ENCODE results near the gene NDUFB8.

NDUFB8 gene

GRCh38 chr10:100504096-100504495, 25.6 kb downstream of the NDUFB8 start:
- Histone ChIP-seq H3K4me1 (ENCODE audit: control extremely low read depth in 1 of 4, control insufficient read depth in 4 of 4, insufficient read depth in 4 of 4, low read length in 3 of 4) (peaks cover 0 to 3% (median 0%) of the 10 kb centered on the region in 4 experiments), H3K27ac (ENCODE audit: insufficient read depth in 1 of 2, low read depth in 1 of 2, low read length in 2 of 2, poor library complexity in 1 of 2, severe bottlenecking in 2 of 2) (no peak overlapping the region), H3K27me3 (replicated peaks in 2 of 5; ENCODE audit: control insufficient read depth in 4 of 5, insufficient read depth in 5 of 5, low read length in 4 of 5) (no peaks in the 10 kb centered on the region), H3K4me3 (ENCODE audit: control insufficient read depth in 1 of 7, extremely low read depth in 1 of 7, insufficient read depth in 4 of 7, low read depth in 2 of 7, low read length in 6 of 7) (no peak overlapping the region), H3K36me3 (ENCODE audit: control insufficient read depth in 4 of 4, insufficient read depth in 4 of 4, low read length in 3 of 4) (peaks cover 6 to 68% (median 25%) of the 10 kb centered on the region in 4 experiments), H3K9me3 (ENCODE audit: control extremely low read depth in 1 of 5, control insufficient read depth in 4 of 5, insufficient read depth in 2 of 5, low read depth in 1 of 5, low read length in 4 of 5) (no peaks in the 10 kb centered on the region)
- 87% methylated on average over 3 of the region's 5 CpGs for WGBS (ENCODE audit: insufficient coverage)
- peak in 2 of 3 donors; percentile 16 to 27 for DNase-seq
- POLR2A ChIA-PET: no interaction called here
- CTCF ChIA-PET: interaction anchor here (1.1 to 13.3 kb wide), 4 partner anchors 14 to 165 kb away, joined by 3 to 110 read pairs (median 37); no protein-coding TSS in a partner anchor

- H3K4me1 ChIP-seq (ENCODE audit: control extremely low read depth in 1 of 4, control insufficient read depth in 4 of 4, insufficient read depth in 4 of 4, low read length in 3 of 4): no peaks in the 10 kb centered on the region
- no peak overlapping the region for H3K27ac ChIP-seq (ENCODE audit: insufficient read depth in 1 of 2, low read depth in 1 of 2, low read length in 2 of 2, poor library complexity in 1 of 2, severe bottlenecking in 2 of 2)
- ChIA-PET POLR2A (no interaction called here), CTCF (interaction anchor here (13.3 kb wide), 1 partner anchor 164 kb away, joined by 110 read pairs; no protein-coding TSS in a partner anchor)
- DNase-seq: no peak
- H3K27me3 ChIP-seq (replicated peaks in 2 of 5; ENCODE audit: control insufficient read depth in 4 of 5, insufficient read depth in 5 of 5, low read length in 4 of 5): no peaks in the 10 kb centered on the region
- H3K9me3 ChIP-seq (ENCODE audit: control extremely low read depth in 1 of 5, control insufficient read depth in 4 of 5, insufficient read depth in 2 of 5, low read depth in 1 of 5, low read length in 4 of 5): no peaks in the 10 kb centered on the region
- no peak overlapping the region for H3K4me3 ChIP-seq (ENCODE audit: control insufficient read depth in 1 of 7, extremely low read depth in 1 of 7, insufficient read depth in 4 of 7, low read depth in 2 of 7, low read length in 6 of 7)
- 100% methylated on average over 1 of the region's 1 CpG for WGBS (ENCODE audit: insufficient coverage)
- peaks cover 6 to 73% (median 26%) of the 10 kb centered on the region in 4 experiments for H3K36me3 ChIP-seq (ENCODE audit: control insufficient read depth in 4 of 4, insufficient read depth in 4 of 4, low read length in 3 of 4)
Measured at GRCh38 chr10:100502926-100503494, 26.7 kb downstream of the NDUFB8 start.

DNA sequence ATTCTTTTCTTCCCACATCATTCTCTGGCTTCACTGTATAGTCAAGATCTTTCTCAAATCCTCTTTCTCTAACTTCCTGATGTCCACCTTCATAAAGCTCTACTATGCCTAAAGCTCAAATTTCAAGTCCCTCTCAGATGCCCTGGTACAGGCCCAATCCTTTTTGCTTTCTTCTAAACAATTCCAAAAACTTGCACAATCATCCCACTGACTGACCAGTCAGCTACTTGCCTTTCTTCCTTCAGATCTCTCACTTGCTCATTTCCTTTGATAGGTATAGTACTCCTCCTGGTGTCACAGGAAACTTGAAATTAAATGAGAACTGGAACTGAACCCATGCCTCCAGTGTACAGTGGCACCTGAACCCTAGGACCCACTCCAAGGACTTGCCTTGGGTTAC, 28.2 kb downstream of the NDUFB8 start:
- Histone ChIP-seq H3K27me3 (replicated peaks in 2 of 5; ENCODE audit: control insufficient read depth in 4 of 5, insufficient read depth in 5 of 5, low read length in 4 of 5) (no peaks in the 10 kb centered on the region), H3K9me3 (ENCODE audit: control extremely low read depth in 1 of 5, control insufficient read depth in 4 of 5, insufficient read depth in 2 of 5, low read depth in 1 of 5, low read length in 4 of 5) (no peaks in the 10 kb centered on the region), H3K4me1 (ENCODE audit: control extremely low read depth in 1 of 4, control insufficient read depth in 4 of 4, insufficient read depth in 4 of 4, low read length in 3 of 4) (no peaks in the 10 kb centered on the region), H3K4me3 (ENCODE audit: control insufficient read depth in 1 of 7, extremely low read depth in 1 of 7, insufficient read depth in 4 of 7, low read depth in 2 of 7, low read length in 6 of 7) (no peak overlapping the region), H3K36me3 (ENCODE audit: control insufficient read depth in 4 of 4, insufficient read depth in 4 of 4, low read length in 3 of 4) (peaks cover 11 to 72% (median 28%) of the 10 kb centered on the region in 4 experiments), H3K27ac (ENCODE audit: insufficient read depth in 1 of 2, low read depth in 1 of 2, low read length in 2 of 2, poor library complexity in 1 of 2, severe bottlenecking in 2 of 2) (no peak overlapping the region)
- ChIA-PET POLR2A (no interaction called here), CTCF (interaction anchor here (0.8 to 9.3 kb wide), 2 partner anchors 17 kb away, joined by 4 to 75 read pairs; no protein-coding TSS in a partner anchor)
- no peak for DNase-seq

- ChIA-PET POLR2A (no interaction called here), CTCF (interaction anchor here (9.3 kb wide), 1 partner anchor 14 kb away, joined by 75 read pairs; no protein-coding TSS in a partner anchor)
- H3K4me3 ChIP-seq (ENCODE audit: control insufficient read depth in 1 of 7, extremely low read depth in 1 of 7, insufficient read depth in 4 of 7, low read depth in 2 of 7, low read length in 6 of 7): no peak overlapping the region
- peaks cover 10 to 77% (median 27%) of the 10 kb centered on the region in 4 experiments for H3K36me3 ChIP-seq (ENCODE audit: control insufficient read depth in 4 of 4, insufficient read depth in 4 of 4, low read length in 3 of 4)
- H3K9me3 ChIP-seq (ENCODE audit: control extremely low read depth in 1 of 5, control insufficient read depth in 4 of 5, insufficient read depth in 2 of 5, low read depth in 1 of 5, low read length in 4 of 5): no peaks in the 10 kb centered on the region
- no peaks in the 10 kb centered on the region for H3K27me3 ChIP-seq (replicated peaks in 2 of 5; ENCODE audit: control insufficient read depth in 4 of 5, insufficient read depth in 5 of 5, low read length in 4 of 5)
- 100% methylated on average over 3 of the region's 4 CpGs for WGBS (ENCODE audit: insufficient coverage)
- no peak for DNase-seq
- H3K27ac ChIP-seq (ENCODE audit: insufficient read depth in 1 of 2, low read depth in 1 of 2, low read length in 2 of 2, poor library complexity in 1 of 2, severe bottlenecking in 2 of 2): no peak overlapping the region
- no peaks in the 10 kb centered on the region for H3K4me1 ChIP-seq (ENCODE audit: control extremely low read depth in 1 of 4, control insufficient read depth in 4 of 4, insufficient read depth in 4 of 4, low read length in 3 of 4)
Measured at GRCh38 chr10:100498059-100498458, 31.6 kb downstream of the NDUFB8 start.

DNA sequence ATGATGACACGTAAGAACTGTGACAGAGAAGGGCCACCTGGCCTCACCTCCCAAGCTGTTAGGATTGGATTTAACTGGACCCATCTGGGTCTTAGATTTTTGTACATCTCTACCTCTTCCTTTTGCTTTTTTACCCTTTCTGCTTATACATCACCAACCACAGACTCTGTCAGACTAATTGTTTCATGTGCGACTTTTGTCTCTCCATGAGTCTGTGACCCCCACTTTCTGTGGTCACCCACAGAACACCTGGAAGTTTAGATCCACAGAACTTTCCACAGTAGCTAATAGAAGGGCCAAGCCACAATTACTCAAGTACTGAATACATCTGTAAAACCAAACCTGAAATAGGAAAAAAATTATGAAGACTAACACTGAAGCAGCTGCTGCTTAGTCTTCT, 33.1 kb downstream of the NDUFB8 start:
- POLR2A ChIA-PET: no interaction called here
- DNase-seq: no peak
- Histone ChIP-seq H3K4me1 (ENCODE audit: control extremely low read depth in 1 of 4, control insufficient read depth in 4 of 4, insufficient read depth in 4 of 4, low read length in 3 of 4) (no peaks in the 10 kb centered on the region), H3K36me3 (ENCODE audit: control insufficient read depth in 4 of 4, insufficient read depth in 4 of 4, low read length in 3 of 4) (peaks cover 12 to 69% (median 27%) of the 10 kb centered on the region in 4 experiments), H3K9me3 (ENCODE audit: control extremely low read depth in 1 of 5, control insufficient read depth in 4 of 5, insufficient read depth in 2 of 5, low read depth in 1 of 5, low read length in 4 of 5) (no peaks in the 10 kb centered on the region), H3K4me3 (ENCODE audit: control insufficient read depth in 1 of 7, extremely low read depth in 1 of 7, insufficient read depth in 4 of 7, low read depth in 2 of 7, low read length in 6 of 7) (no peak overlapping the region), H3K27ac (ENCODE audit: insufficient read depth in 1 of 2, low read depth in 1 of 2, low read length in 2 of 2, poor library complexity in 1 of 2, severe bottlenecking in 2 of 2) (no peak overlapping the region), H3K27me3 (replicated peaks in 2 of 5; ENCODE audit: control insufficient read depth in 4 of 5, insufficient read depth in 5 of 5, low read length in 4 of 5) (no peaks in the 10 kb centered on the region)
- CTCF ChIA-PET: interaction anchor here (0.9 to 9.3 kb wide), 5 partner anchors 12 to 158 kb away, joined by 3 to 75 read pairs (median 15); partner anchors contain the start of gene SEC31B
- WGBS (ENCODE audit: insufficient coverage): 100% methylated on average over 1 of the region's 2 CpGs

GRCh38 chr10:100490531-100490930, 39.1 kb downstream of the NDUFB8 start:
- POLR2A ChIA-PET: no interaction called here
- DNase-seq: no peak
- Histone ChIP-seq H3K27ac (ENCODE audit: insufficient read depth in 1 of 2, low read depth in 1 of 2, low read length in 2 of 2, poor library complexity in 1 of 2, severe bottlenecking in 2 of 2) (no peak overlapping the region), H3K27me3 (replicated peaks in 2 of 5; ENCODE audit: control insufficient read depth in 4 of 5, insufficient read depth in 5 of 5, low read length in 4 of 5) (peaks cover 0 to 2% (median 0%) of the 10 kb centered on the region in 5 experiments), H3K4me1 (ENCODE audit: control extremely low read depth in 1 of 4, control insufficient read depth in 4 of 4, insufficient read depth in 4 of 4, low read length in 3 of 4) (no peaks in the 10 kb centered on the region), H3K36me3 (ENCODE audit: control insufficient read depth in 4 of 4, insufficient read depth in 4 of 4, low read length in 3 of 4) (peaks cover 10 to 65% (median 30%) of the 10 kb centered on the region in 4 experiments), H3K9me3 (ENCODE audit: control extremely low read depth in 1 of 5, control insufficient read depth in 4 of 5, insufficient read depth in 2 of 5, low read depth in 1 of 5, low read length in 4 of 5) (no peaks in the 10 kb centered on the region), H3K4me3 (ENCODE audit: control insufficient read depth in 1 of 7, extremely low read depth in 1 of 7, insufficient read depth in 4 of 7, low read depth in 2 of 7, low read length in 6 of 7) (no peak overlapping the region)
- CTCF ChIA-PET: interaction anchor here (0.7 to 1.6 kb wide), 4 partner anchors 9 to 28 kb away, joined by 3 to 4 read pairs (median 4); no protein-coding TSS in a partner anchor
- WGBS (ENCODE audit: insufficient coverage): 100% methylated on average over 2 of the region's 2 CpGs

DNA sequence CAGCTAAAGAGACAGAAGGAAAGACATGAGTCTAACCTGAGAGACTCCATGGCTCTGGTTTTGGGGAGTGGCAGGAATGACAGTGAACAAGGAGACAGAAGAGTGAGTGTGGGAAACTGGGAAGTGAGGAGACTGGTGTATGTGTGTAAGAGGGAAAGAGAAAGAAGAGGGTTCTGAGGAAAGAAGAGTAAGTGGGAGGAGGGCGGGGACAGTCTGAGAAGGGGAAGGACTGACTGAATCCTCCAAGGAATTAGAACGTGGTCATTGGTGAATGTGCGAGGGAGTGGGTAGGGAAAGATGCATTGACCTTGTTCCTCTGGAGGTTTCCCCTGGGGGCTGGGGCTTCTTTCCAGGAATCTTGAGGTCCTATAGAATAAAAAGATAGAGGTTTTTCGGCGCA, 40.3 kb downstream of the NDUFB8 start:
- WGBS (ENCODE audit: insufficient coverage): 94% methylated on average over 3 of the region's 5 CpGs
- H3K4me3 ChIP-seq (ENCODE audit: control insufficient read depth in 1 of 7, extremely low read depth in 1 of 7, insufficient read depth in 4 of 7, low read depth in 2 of 7, low read length in 6 of 7): no peak overlapping the region
- H3K4me1 ChIP-seq (ENCODE audit: control extremely low read depth in 1 of 4, control insufficient read depth in 4 of 4, insufficient read depth in 4 of 4, low read length in 3 of 4): no peaks in the 10 kb centered on the region
- H3K27me3 ChIP-seq (replicated peaks in 2 of 5; ENCODE audit: control insufficient read depth in 4 of 5, insufficient read depth in 5 of 5, low read length in 4 of 5): peaks cover 0 to 2% (median 0%) of the 10 kb centered on the region in 5 experiments
- no peaks in the 10 kb centered on the region for H3K9me3 ChIP-seq (ENCODE audit: control extremely low read depth in 1 of 5, control insufficient read depth in 4 of 5, insufficient read depth in 2 of 5, low read depth in 1 of 5, low read length in 4 of 5)
- no peak for DNase-seq
- POLR2A ChIA-PET: no interaction called here
- CTCF ChIA-PET: interaction anchor here (2.2 kb wide), 1 partner anchor 19 kb away, joined by 5 read pairs; no protein-coding TSS in a partner anchor
- peaks cover 11 to 65% (median 34%) of the 10 kb centered on the region in 4 experiments for H3K36me3 ChIP-seq (ENCODE audit: control insufficient read depth in 4 of 4, insufficient read depth in 4 of 4, low read length in 3 of 4)
- H3K27ac ChIP-seq (ENCODE audit: insufficient read depth in 1 of 2, low read depth in 1 of 2, low read length in 2 of 2, poor library complexity in 1 of 2, severe bottlenecking in 2 of 2): no peak overlapping the region
